ENCODE data around the gene DIPK1B.

GRCh38 chr9:136672431-136673087 lies 39.8 kb upstream of the DIPK1B start:
- TF ChIP-seq RORB (CRISPR knock-in tag; IDR thresholded peaks at IDR 0.05) (no peak), ETV6 (CRISPR knock-in tag; IDR thresholded peaks at IDR 0.05) (no peak)
